Calu3 (cell line): ENCODE measurements around the gene CSRP3. TPM values are rescaled to one million over a fixed set of nuclear protein-coding genes. Genes with fewer than 3 reads are reported as not detected.
"Not testable (repeated sequence)": the region's sequence is repeated elsewhere in the genome, so short reads cannot be mapped to it uniquely, and the experiment has no call there.

Source experiments
- BruUV-seq: library from RNA; stranded (reverse); fragments of 400-500 nt; replicated peaks from 2 replicates; lab custom pipeline; 2021; lab: Mats Ljungman, UMichigan
- CTCF ChIA-PET: fragments of 300-600 bp; sonication (Branson Sonifier 250); formaldehyde crosslinking; loops from one replicate; lab custom pipeline; 2022; ENCODE audit warnings: antibody characterized with exemption; lab: Charles Lee
- DNase-seq: peaks from one replicate; pipeline ENCODE4 v3.0.0; 2022
- H3K27ac Mint-ChIP-seq: one replicate; pipeline ENCODE4 v1.8.0; 2022; ENCODE audit warnings: mixed read lengths; ENCODE audit not compliant: unreplicated experiment
- H3K27me3 Mint-ChIP-seq: one replicate; pipeline ENCODE4 v1.8.0; 2022; ENCODE audit warnings: mixed read lengths; ENCODE audit not compliant: unreplicated experiment
- H3K36me3 Mint-ChIP-seq: one replicate; pipeline ENCODE4 v1.8.0; 2022; ENCODE audit warnings: mild to moderate bottlenecking, moderate library complexity, mixed read lengths; ENCODE audit not compliant: insufficient read depth, unreplicated experiment
- H3K4me1 Mint-ChIP-seq: one replicate; pipeline ENCODE4 v1.8.0; 2022; ENCODE audit warnings: mild to moderate bottlenecking, low read depth, mixed read lengths; ENCODE audit not compliant: unreplicated experiment
- H3K4me3 Mint-ChIP-seq: one replicate; pipeline ENCODE4 v1.8.0; 2022; ENCODE audit warnings: mild to moderate bottlenecking, low read depth, moderate library complexity, mixed read lengths; ENCODE audit not compliant: unreplicated experiment
- H3K9me3 Mint-ChIP-seq: one replicate; pipeline ENCODE4 v1.8.0; 2022; ENCODE audit warnings: low read depth, mixed read lengths; ENCODE audit not compliant: unreplicated experiment
- intact Hi-C: fragments of 100-400 bp; cut with micrococcal nuclease; formaldehyde crosslinking; loops from one replicate; pipeline ENCODE4 v1.10.0; 2022; ENCODE audit not compliant: unreplicated experiment
- total RNA-seq: library from RNA; stranded (reverse); gene quantifications from 2 replicates; pipeline ENCODE4 v1.2.3, GENCODE V29; 2022
- TF ChIP-seq, protein P1 (sequence below): fragments of 200-600 bp; IDR thresholded peaks from one replicate; pipeline ENCODE4 v1.8.0; 2022; ENCODE audit warnings: antibody characterized with exemption; ENCODE audit not compliant: unreplicated experiment

Gene CSRP3
- total RNA-seq, 1 experiment from 2014 or later: not detected

DNA sequence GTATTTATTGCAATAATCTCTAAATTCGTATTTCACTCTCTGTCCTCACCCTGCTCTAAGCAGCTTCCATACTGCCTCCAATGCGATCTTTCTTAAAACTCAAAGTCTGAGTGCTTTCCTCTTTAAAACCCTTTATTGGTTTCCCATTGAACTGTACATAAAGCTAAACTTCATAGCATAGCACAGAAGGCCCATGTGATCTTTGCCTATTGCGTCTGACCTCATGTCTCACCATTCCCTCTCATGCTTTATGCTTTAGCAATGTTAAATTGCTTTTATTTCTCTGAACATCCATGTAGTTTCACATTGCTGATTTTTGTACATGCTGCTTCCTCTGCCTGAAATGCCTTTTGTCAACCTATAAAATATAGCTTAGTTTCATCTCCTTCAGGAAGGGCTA, 56.5 kb downstream of the CSRP3 start:
- CTCF ChIA-PET: no interaction called here

DNA sequence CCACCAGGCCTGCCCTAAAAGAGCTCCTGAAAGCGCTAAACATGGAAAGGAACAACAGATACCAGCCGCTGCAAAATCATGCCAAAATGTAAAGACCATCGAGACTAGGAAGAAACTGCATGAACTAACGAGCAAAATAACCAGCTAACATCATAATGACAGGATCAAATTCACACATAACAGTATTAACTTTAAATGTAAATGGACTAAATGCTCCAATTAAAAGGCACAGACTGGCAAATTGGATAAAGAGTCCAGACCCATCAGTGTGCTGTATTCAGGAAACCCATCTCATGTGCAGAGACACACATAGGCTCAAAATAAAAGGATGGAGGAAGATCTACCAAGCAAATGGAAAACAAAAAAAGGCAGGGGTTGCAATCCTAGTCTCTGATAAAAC, 64.9 kb downstream of the CSRP3 start:
- H3K27me3 Mint-ChIP-seq, H3K4me3 Mint-ChIP-seq, H3K36me3 Mint-ChIP-seq, CTCF ChIA-PET, DNase-seq, intact Hi-C loops, H3K4me1 Mint-ChIP-seq, H3K9me3 Mint-ChIP-seq, H3K27ac Mint-ChIP-seq, BruUV-seq: not testable (repeated sequence)

More for the DNA sequence above, 56.5 kb downstream of the CSRP3 start:
- Mint-ChIP-seq H3K4me1 (no peaks in the 10 kb centered on the region), H3K27me3 (no peaks in the 10 kb centered on the region), H3K4me3 (no peak overlapping the region), H3K36me3 (no peaks in the 10 kb centered on the region), H3K9me3 (no peaks in the 10 kb centered on the region), H3K27ac (no peak overlapping the region)
- intact Hi-C loops: no loop called here
- TF ChIP-seq, protein P1, sequence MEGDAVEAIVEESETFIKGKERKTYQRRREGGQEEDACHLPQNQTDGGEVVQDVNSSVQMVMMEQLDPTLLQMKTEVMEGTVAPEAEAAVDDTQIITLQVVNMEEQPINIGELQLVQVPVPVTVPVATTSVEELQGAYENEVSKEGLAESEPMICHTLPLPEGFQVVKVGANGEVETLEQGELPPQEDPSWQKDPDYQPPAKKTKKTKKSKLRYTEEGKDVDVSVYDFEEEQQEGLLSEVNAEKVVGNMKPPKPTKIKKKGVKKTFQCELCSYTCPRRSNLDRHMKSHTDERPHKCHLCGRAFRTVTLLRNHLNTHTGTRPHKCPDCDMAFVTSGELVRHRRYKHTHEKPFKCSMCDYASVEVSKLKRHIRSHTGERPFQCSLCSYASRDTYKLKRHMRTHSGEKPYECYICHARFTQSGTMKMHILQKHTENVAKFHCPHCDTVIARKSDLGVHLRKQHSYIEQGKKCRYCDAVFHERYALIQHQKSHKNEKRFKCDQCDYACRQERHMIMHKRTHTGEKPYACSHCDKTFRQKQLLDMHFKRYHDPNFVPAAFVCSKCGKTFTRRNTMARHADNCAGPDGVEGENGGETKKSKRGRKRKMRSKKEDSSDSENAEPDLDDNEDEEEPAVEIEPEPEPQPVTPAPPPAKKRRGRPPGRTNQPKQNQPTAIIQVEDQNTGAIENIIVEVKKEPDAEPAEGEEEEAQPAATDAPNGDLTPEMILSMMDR: no peak
- no TSS peak for BruUV-seq
- no peak for DNase-seq

DNA sequence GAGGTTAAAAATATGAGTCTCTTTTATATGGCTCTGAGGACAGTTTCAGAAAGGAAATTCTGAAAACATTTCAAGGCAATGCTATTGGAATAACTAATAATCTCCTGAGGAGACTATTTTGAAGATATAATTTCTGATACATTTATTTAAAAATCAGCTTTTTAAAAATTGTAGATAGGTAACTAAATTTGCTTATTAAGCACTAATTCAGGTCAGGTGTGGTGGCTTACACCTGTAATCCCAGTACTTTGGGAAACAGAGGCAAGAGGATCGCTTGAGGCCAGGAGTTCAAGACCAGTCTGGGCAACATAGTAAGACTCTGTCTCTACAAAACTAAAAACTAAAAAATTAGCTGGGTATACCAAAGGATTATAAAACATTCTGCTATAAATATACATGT, 67.8 kb downstream of the CSRP3 start:
- Mint-ChIP-seq H3K9me3 (peaks cover 12% of the 10 kb centered on the region), H3K36me3 (peaks cover 10% of the 10 kb centered on the region), H3K4me3 (no peak overlapping the region), H3K27ac (no peak overlapping the region), H3K4me1 (no peaks in the 10 kb centered on the region), H3K27me3 (no peaks in the 10 kb centered on the region)
- CTCF ChIA-PET: no interaction called here
- TF ChIP-seq, protein P1: no peak
- DNase-seq: no peak
- BruUV-seq: no TSS peak
- intact Hi-C loops: no loop called here

Other genes starting within 250 kb of the CSRP3 start
- not detected in 2 replicates for gene MRGPRX2, start 141.3 kb downstream of the CSRP3 start, total RNA-seq
- gene ZDHHC13, start 84.8 kb downstream of the CSRP3 start, total RNA-seq: 22.4 and 26.8 TPM in 2 replicates
- 14.9 and 19.7 TPM in 2 replicates for gene E2F8, start 39.0 kb upstream of the CSRP3 start, total RNA-seq